Dedifferentiated amniotic fluid mesenchymal stem cell (primary cell): ENCODE data around the gene HMCN2.
A peak's percentile ranks its signal among the peaks of the same experiment; 100 is the strongest.

ENCODE experiments used
- DNase-seq: peaks from one replicate; pipeline ENCODE4 v3.0.0-alpha.2; 2016; ENCODE audit errors: extremely low spot score

The HMCN2 gene, protein sequence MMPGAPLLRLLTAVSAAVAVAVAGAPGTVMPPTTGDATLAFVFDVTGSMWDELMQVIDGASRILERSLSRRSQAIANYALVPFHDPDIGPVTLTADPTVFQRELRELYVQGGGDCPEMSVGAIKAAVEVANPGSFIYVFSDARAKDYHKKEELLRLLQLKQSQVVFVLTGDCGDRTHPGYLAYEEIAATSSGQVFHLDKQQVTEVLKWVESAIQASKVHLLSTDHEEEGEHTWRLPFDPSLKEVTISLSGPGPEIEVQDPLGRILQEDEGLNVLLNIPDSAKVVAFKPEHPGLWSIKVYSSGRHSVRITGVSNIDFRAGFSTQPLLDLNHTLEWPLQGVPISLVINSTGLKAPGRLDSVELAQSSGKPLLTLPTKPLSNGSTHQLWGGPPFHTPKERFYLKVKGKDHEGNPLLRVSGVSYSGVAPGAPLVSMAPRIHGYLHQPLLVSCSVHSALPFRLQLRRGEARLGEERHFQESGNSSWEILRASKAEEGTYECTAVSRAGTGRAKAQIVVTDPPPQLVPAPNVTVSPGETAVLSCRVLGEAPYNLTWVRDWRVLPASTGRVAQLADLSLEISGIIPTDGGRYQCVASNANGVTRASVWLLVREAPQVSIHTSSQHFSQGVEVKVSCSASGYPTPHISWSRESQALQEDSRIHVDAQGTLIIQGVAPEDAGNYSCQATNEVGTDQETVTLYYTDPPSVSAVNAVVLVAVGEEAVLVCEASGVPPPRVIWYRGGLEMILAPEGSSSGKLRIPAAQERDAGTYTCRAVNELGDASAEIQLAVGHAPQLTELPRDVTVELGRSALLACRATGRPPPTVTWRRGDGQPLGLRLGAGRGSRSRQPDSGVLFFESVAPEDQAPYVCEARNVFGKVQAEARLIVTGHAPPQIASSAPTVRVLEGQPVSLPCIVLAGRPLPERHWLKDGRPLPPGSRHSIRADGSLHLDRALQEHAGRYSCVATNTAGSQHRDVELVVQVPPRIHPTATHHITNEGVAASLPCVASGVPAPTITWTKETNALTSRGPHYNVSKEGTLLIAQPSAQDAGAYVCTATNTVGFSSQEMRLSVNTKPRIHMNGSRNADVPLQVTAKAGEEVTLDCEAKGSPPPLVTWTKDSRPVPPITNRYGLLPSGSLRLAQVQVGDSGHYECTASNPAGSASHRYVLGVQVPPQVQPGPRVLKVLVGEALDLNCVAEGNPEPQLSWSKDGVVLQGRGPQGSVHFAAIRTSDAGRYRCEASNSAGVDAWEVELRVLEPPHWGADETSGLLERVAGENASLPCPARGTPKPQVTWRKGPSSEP (N-terminal part only)

DNA sequence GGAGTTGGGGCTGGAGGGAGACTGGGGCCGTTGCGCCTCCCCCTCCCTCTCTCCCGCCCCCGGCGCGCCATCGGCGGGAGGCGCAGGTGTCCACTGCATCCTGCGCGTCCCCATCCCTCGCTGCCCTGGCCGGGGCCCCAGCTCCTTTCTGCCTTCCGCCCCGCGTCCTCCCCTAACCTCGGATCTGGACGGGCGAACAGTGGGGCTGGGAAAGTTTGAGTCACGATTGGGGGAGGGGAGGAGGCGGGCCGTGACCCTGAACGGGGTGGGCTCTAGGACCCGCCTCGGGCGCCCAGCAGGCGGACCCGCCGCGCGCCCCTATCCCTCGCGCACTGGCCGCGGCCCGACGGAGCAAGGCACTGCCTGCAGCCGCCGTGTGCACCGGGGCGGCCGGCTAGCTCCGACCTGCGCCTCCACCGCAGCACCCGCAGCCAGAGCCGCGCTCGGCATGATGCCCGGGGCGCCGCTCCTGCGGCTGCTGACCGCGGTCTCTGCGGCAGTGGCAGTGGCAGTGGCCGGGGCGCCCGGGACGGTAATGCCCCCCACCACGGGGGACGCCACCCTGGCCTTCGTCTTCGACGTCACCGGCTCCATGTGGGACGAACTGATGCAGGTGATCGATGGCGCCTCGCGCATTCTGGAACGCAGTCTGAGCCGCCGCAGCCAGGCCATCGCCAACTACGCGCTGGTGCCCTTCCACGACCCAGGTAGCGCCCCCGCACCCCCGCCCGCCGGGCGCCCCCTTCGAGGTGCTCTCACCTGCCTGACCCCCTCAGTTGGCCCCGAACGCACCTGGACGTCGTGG, at the start of gene HMCN2:
Gene HMCN2, plus strand, starts transcription at position 330 of the 805 bp plus-strand sequence. Its CDS starts 119 bp downstream, at position 449.
- no peak for DNase-seq

DNA sequence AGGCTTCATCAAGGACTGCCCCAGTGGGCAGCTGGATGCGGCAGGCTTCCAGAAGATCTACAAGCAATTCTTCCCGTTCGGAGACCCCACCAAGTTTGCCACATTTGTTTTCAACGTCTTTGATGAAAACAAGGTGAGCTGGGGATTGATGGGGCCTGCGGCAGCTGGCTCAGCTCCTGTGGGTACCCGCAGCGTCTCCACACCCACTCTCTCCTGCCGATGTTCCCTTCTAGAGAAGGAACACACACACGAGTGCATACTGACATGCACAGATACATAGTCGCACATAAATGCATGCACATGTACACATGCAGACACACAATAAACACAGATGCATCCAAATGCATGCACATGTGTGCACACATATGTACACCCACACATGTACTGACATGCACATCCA, 47.7 kb upstream of the HMCN2 start:
- DNase-seq, result no peak

DNA sequence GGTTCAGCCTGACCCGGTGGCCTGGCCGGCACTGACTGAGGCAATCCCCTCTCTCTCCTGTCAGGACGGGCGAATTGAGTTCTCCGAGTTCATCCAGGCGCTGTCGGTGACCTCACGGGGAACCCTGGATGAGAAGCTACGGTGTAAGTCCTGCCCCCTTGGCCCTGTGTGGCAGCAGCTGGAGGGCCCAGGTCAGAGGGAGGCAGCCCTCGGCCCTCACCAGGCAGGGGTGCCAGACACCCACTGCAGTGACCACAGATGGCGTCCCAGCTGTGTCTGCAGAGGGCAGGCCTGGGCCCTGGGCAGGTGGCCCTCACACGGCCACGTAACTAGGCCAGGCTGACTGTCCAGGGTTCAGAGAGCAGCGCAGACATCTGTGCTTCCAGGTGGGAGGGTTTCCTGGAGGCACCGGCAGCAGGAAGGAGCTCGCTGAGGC, 45.9 kb upstream of the HMCN2 start:
- DNase-seq, result no peak

DNA sequence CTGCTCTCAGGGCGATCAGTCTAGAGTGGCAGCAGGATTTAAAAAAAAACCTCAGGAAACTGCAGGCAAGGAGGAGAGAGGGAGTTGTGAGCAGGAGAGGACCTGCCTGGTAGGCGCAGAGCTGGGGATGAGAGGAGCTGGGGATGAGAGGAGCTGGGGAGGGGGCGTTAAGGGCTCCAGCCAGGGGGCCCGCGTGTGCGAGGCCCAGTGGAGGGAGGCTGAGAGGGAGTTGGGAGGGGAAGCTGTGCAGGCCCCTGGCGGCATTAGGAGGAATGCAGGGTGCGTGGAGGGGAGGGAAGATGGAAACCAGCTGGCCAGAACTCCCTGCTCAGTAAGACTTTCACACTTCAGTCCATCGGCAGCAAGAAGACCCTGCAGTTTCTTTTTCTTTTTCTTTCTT, 45.2 kb upstream of the HMCN2 start:
- no peak for DNase-seq

DNA sequence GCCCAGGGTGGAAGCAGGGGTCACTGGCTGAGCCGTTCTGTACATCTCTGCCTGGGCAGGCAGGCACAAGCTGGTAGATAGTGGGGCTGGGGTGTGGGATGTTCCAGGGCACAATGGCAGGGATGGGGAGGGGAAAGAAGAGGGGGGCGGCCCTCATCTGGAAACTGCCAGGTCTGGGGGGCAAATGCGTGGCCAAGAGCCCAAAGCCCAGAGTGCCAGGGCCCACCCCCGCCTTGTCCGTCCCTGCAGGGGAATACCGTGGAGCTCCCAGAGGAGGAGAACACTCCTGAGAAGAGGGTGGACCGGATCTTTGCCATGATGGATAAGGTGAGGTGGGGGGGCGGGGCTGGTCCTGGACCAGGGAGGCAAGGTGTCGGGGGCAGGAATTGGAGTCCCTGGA, 42.7 kb upstream of the HMCN2 start:
- DNase-seq, result no peak

DNA sequence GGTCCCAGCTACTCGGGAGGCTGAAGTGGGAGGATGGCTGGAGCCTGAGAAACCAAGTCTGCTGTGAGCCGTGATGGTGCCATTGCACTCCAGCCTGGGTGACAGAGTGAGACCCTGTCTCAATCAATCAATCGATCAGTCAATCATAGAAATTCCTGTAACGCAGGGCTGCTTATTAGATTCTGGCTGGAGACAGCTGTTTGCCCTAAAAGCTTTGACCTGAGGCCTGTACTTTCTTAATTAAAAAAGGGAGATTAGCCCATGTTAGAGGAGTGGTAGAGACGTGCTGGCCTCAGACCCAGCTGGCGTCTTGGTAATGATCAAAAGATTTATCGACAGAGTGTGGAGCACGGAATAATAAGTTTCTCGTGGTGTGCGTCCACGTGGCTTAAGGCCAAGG, 40.5 kb upstream of the HMCN2 start:
- DNase-seq, result no peak

DNA sequence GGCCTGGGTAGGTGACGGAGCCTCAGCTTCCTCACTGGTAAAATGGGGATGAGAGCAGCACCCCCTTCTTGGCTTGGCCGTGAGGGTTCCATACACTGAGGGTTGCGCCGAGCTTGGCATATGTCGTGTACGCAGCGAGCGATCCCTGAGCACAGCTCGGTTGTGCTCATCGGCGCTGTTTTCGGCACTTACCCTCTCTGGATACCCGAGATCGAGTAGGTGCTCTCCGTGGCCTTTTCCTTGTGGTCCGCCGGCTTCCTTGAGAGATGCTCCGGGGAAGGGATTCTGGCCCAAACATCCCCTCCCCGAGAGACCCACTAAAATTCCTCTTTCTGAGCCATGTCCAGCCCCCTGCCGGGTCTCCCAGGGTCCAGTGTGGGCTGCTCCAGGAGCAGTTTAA, 40.0 kb upstream of the HMCN2 start:
- DNase-seq, result no peak

DNA sequence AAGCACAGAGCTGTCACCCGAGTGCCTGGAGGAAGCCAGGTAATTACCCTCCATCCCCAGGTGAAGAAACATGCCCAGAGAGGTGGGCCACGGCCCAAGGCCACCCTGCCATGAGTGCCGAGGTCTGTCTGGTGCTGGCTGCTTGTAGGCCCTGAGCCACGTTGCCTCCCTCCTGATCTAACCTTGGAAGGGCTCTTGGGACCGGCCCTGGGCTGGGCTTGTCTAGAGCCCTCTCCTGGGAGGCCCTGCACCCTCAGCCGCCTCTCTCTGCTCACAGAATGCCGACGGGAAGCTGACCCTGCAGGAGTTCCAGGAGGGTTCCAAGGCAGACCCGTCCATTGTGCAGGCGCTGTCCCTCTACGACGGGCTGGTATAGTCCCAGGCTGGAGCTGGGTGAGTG, 39.4 kb upstream of the HMCN2 start:
- no peak for DNase-seq

DNA sequence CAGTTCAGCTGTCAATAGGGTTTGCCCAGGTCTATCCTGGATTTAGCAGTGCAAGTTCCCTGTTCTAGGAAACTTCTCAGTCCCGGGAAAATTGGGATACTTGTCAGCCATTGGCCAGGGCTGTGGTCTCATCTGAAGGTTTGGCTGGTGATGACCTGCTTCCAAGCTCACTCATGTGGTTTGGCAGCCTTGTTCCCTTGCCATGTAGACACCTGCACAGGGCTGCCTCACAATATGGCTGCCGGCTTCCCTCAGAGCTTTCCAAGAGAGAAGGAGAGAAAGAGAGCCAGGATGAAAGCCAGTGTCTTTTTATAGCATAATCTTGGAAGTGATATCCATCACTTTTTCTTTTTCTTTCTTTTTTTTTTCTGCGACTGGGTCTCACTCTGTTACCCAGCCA, 37.7 kb upstream of the HMCN2 start:
- DNase-seq, result no peak

DNA sequence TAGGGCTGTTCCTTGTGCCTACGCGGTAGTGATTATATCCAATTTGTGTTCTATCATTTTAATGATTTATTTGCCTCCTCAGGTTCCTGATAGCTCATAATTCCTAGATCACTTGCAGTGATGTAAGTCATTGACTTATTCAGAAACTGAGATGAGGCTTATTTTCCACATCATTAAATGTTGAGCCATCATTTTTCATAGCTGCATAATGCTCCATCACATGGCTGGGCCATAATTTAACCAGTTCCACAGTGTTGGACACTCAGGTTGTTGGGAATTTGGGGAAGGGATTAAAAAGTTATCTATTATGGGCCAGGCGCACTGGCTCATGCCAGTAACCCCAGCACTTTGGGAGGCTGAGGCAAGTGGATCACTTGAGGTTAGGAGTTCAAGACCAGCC, 35.8 kb upstream of the HMCN2 start:
- no peak for DNase-seq

DNA sequence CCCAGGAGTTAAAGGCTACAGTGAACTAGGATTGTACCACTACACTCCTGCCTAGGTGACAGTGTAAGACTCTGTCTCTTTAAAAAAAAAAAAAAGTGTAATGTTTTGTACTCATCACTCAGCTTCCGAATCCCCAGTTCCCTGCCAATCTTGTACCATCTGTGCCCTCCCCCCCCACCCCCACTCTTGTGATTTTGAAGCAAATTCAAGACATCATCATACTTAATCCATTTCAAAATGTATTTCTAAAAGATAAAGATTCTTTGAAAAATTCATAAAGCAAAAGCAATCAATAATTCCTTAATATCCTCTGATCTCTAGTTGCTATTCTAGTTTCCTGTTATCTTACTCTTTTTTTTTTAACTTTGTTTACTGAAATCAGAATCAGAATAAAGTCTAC, 34.9 kb upstream of the HMCN2 start:
- DNase-seq, result no peak

DNA sequence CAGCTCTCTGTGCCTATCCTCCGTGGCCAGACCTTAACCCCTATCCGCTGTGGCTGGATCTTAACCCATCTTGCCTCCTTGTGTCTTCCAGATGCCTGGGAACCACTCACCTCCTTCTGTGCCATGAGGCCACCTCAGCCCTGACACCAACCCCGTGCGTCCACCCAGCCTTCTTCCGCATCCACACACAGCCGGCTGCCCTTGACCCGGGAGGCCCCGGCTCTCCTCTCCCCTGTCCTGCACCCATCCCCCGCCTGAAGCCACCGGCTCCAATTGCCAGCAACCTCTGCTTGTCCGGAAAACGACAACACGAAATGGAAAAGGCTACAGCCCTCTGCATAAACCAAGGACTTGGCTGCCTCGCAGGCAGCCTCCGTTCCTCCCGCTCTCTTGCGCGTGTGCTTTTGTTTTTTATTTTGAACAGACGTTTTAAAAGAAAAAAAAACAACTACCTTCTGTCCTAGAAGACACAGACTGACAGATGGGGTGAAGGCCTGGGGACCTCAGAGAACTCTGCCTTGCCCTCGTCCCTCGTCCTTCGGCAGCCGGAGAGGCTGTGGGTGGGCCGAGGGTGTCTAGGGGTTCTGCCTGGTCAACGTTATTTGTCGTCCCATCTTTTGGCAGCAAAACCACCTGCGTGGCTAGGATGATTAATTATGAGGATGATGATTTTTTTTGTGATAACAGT, 32.5 kb upstream of the HMCN2 start:
- DNase-seq, result no peak

DNA sequence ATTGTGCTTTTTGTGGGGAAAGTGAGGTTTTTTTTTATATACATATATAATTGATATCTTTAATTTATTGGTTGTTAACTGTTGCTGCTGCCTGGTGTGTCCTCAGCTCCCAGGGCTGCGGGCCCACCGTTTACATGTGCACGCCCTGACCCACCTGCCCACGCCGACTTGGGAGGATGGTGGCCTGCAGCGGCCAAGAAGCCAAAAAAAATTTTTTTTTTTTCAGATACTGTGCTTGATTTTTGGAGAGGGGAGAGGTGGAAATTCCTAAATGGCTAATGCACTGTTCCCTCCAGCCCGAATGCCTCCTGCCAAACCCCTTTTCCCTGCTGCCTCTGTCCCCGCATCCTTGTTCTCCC, 32.0 kb upstream of the HMCN2 start:
- DNase-seq, result no peak

DNA sequence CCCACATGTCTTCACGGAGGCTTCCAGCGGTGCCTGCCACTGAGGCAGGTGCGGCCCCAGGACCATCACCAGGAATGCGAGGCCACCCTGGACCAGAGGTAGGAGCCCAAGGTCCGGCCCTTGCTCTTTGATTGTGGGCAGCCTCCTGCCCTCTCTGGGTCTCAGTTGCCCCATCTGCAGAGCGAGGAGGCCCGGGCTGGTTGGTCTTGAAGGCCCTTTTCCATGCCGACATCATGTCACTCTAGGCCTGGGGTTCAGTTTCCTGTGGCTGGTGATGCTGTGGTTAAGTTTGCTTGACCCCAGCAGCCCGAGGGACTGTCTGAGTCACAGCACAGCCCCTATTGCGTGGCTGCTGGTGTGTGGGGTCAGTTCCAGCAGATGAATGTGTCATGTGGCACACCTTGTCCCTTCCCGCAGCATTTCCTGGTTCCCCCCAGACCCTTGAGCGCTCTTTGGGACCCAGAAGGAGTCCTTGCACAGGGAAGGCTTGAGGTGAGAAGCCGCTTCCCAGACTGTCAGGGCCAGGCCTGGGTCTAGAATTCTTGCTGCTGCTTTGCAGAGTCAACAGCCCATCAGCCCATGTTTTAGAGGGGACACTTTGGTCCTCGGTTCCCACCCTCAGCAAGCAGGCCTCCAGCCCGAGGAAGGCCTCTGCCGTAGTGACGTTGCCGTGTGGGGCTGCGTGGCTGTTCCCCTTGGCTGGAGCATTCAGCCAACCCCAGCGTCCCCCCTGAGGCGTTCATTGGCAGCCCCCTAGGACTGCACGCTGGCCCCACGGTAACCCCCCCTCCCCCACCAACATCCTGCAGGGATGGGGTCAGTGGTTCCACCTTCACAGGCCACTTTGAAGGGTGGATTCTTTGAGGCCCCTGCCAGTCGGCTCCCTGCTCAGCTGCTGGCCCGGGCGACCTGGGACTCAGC, 31.0 kb upstream of the HMCN2 start:
- no peak for DNase-seq

DNA sequence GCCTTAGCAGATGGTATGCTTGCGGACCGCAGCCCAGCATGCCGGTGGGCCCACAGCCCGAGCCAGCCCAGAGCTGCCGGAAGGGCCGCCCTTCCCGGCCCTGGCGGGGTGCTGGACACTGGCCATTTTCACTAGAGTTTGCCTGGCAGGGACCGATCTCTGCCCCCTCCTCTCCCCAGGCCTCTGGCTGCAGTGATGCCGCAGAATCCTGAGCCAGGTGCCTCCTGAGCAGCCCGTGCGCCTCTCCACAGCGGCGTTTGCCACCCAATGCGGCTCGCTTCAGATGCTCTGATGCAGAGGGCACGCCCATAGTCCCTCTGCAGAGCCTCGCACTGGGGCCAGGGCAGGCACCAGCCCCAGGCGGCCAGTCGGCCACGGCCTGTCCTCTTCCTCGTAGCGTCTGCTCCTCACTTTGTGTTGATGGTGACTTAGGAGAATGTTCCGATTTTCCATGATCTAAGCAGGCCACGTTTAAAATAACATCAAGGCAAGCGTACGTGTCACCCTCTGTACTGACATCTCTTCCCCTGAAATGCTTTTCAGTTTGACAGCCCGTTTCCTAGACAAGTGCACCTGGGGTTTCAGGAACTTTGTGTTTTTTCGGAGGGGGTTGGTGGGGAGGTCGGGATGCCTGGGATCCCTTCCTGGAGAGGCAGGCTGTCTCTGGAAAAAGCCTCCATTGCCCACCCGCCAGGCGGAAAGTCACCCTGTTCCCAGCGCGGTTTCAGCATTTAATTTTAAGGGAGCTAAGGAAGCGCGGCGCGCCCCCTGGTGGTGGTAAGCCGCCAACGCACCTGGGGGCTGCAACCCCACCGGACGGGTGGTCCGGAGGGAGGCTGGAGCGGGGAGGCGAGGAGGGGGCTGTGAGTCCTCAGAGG, 29.8 kb upstream of the HMCN2 start:
- DNase-seq, result peak; percentile 47

DNA sequence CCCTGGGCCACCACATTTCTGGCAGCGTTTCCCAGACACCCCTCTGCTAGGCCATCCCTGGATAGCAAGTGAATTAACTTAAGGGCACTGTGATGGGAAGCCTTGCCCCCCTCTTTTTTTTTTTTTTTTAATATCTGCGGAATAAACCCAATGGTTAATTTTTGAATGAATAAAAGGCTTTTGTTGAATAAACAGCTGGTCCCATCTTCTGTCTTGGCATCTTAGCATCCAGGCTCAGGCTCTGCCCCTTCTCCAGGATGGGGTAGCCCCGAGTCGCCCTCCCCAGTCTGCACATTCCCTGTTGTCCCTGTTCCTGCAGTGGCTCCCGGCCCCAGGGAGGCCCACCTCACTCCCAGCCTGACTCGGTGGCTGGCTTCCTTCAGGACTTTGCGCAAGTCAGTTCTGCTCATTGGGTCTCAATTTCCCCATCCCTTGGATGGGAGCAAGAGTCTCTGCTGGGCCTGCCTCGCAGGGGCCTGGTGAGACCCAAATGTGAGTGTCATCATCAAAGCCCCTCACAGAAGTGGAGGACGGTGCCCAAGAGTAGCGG, 29.0 kb upstream of the HMCN2 start:
- DNase-seq, result no peak

DNA sequence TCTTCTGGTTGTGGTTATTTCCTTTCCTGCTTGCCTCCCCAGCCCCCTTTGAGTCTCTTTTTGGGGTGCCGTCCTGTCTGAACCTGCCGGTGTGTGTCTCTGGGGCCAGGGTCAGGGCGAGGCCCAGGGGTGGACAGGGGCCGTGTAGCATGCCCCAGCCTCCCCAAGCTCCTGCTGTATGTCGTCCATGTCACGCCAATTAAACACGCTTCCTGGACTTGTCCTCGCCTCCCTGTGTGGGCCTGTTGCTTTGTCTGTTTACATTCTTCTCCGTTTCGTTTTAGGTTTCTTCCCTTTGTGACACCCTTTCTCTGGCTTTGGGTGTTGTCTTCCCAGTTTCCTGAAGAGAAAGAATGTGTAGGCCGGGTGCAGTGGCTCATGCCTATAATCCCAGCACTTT, 28.5 kb upstream of the HMCN2 start:
- no peak for DNase-seq

DNA sequence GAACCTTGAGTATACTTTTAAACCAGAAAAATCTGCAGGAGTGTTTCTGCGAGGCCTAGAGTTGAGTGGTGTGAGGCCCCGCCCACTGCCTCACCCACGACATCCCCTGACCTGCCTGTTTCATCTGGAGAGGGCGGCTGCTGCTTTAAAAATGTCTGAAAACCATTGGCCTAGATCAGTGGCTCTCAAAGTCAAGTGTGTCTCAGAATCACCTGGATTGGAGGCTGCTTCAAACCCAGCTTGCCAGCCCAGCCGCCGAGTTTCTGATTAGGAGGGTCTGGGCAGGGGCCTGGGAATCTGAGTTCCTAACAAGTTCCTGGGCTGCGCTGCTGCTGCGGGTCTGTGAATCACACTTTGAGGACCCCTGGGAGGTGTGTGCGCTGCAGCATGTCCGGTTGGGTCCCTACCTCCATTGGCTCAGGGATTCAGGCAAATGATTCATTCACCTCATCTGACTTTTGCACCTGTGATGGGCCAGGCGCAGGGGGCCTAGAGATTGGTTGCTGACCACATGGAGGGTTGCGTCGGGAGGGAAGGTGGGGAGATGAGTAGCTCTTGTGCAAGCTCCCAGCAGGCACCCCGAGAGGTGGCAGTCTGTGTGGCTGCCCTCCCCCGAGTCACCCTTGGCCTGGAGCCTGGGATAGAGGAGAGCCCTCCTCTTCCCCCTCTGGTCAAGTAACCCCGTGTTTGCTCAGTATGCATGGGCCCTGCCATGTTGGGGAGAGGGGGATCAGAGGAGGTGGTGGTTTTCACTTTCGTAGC, 27.6 kb upstream of the HMCN2 start:
- DNase-seq, result no peak
